Smooth muscle cell (in vitro differentiated cells): ENCODE results near the gene ADAT3. TPM values are rescaled to one million over a fixed set of nuclear protein-coding genes. Genes with fewer than 3 reads are reported as not detected.

ENCODE experiments used
- DNase-seq: peaks from one replicate; lab custom pipeline; 2025; ENCODE audit not compliant: unreplicated experiment; lab: John Stamatoyannopoulos, UW
- H2AFZ ChIP-seq: fragments of 200-600 bp; sonication (generic); 2 replicates; pipeline ENCODE4 v1.6.0; 2016; ENCODE audit warnings: antibody characterized with exemption, low read depth, mild to moderate bottlenecking
- H3F3A ChIP-seq: fragments of 200-600 bp; sonication (generic); 2 replicates; pipeline ENCODE4 v1.6.0; 2017; ENCODE audit warnings: antibody characterized with exemption, low read depth
- H3K27ac ChIP-seq: fragments of 200-600 bp; sonication (generic); 2 replicates; pipeline ENCODE4 v1.5.1; 2016; ENCODE audit warnings: low read depth, mild to moderate bottlenecking
- H3K27me3 ChIP-seq: fragments of 200-600 bp; sonication (generic); 2 replicates; pipeline ENCODE4 v1.6.1; 2016; ENCODE audit warnings: low read depth, mild to moderate bottlenecking
- H3K36me3 ChIP-seq: fragments of 200-600 bp; sonication (generic); 2 replicates; pipeline ENCODE4 v1.5.1; 2016; ENCODE audit warnings: low read depth
- H3K4me1 ChIP-seq: fragments of 200-600 bp; sonication (generic); 2 replicates; pipeline ENCODE4 v1.5.1; 2016; ENCODE audit warnings: low read depth
- H3K4me2 ChIP-seq: fragments of 200-600 bp; sonication (generic); 2 replicates; pipeline ENCODE4 v1.6.0; 2016; ENCODE audit warnings: mild to moderate bottlenecking
- H3K4me3 ChIP-seq: fragments of 200-600 bp; sonication (generic); 2 replicates; pipeline ENCODE4 v1.5.1; 2016; ENCODE audit warnings: mild to moderate bottlenecking
- H3K79me2 ChIP-seq: fragments of 200-600 bp; sonication (generic); 2 replicates; pipeline ENCODE4 v1.6.0; 2016; ENCODE audit warnings: low read depth, mild to moderate bottlenecking
- H3K9ac ChIP-seq: fragments of 200-600 bp; sonication (generic); 2 replicates; pipeline ENCODE4 v1.6.0; 2016; ENCODE audit warnings: low read depth
- H3K9me3 ChIP-seq: fragments of 200-600 bp; sonication (generic); replicated peaks from 2 replicates; pipeline ENCODE4 v1.5.1; 2016; ENCODE audit warnings: low read depth
- H4K20me1 ChIP-seq: fragments of 200-600 bp; sonication (generic); 2 replicates; pipeline ENCODE4 v1.6.0; 2016; ENCODE audit warnings: low read depth
- CTCF ChIP-seq: fragments of 200-600 bp; sonication (generic); IDR thresholded peaks from 2 replicates; pipeline ENCODE4 v1.5.1; 2017; ENCODE audit warnings: borderline replicate concordance, mild to moderate bottlenecking, antibody characterized with exemption; ENCODE audit not compliant: insufficient read depth, poor library complexity, severe bottlenecking
- WGBS: methylation state at CpG from one replicate; pipeline ENCODE4 v1.1.7; 2016; ENCODE audit warnings: low lambda C conversion rate; 5-methylcytosine and 5-hydroxymethylcytosine counted together
- polyA plus RNA-seq: library from polyadenylated mRNA; unstranded; fragments of >200 nt; fragmentation: Nextera tagmentation; extraction: Ambion mirVana; gene quantifications from 2 replicates; pipeline ENCODE4 v1.2.1, GENCODE V29; 2016
- total RNA-seq: library from RNA; depleted of rRNA; stranded (reverse); fragments of >200 nt; gene quantifications from 2 replicates; pipeline ENCODE4 v1.2.3, GENCODE V29; 2014

The ADAT3 gene
- total and polyA plus RNA-seq, 2 experiments from 2014 or later, result 0.58 to 2.0 TPM

GRCh38 chr19:1962674-1963073 is 57.5 kb downstream of the ADAT3 start:
- Histone ChIP-seq H2AFZ (no peak overlapping the region), H3K36me3 (no peaks in the 10 kb centered on the region), H3F3A (no peaks in the 10 kb centered on the region), H3K4me1 (no peaks in the 10 kb centered on the region), H3K27ac (no peak overlapping the region), H3K9me3 (no peaks in the 10 kb centered on the region), H3K27me3 (no peaks in the 10 kb centered on the region), H4K20me1 (peaks cover 94% of the 10 kb centered on the region), H3K4me3 (no peak overlapping the region), H3K9ac (no peak overlapping the region), H3K4me2 (no peak overlapping the region), H3K79me2 (peaks cover 65% of the 10 kb centered on the region)
- no peak for TF ChIP-seq CTCF
- DNase-seq, result no peak
- WGBS, result over 99% methylated on average over 23 of the region's 23 CpGs

Other genes starting within 250 kb of the ADAT3 start
- not detected in 2 replicates for gene ONECUT3, start 151.9 kb upstream of the ADAT3 start, total RNA-seq
- not detected in 2 replicates for gene ONECUT3, start 151.9 kb upstream of the ADAT3 start, polyA plus RNA-seq
- 2.0 and 2.8 TPM in 2 replicates for gene ATP8B3, start 93.1 kb upstream of the ADAT3 start, total RNA-seq
- gene ATP8B3, start 93.1 kb upstream of the ADAT3 start, polyA plus RNA-seq, result 3.8 and 3.9 TPM in 2 replicates
- 5.0 and 10.6 TPM in 2 replicates for gene REXO1, start 56.9 kb upstream of the ADAT3 start, total RNA-seq
- 11.6 and 17.9 TPM in 2 replicates for gene REXO1, start 56.9 kb upstream of the ADAT3 start, polyA plus RNA-seq
- 4.3 and 5.8 TPM in 2 replicates for gene KLF16, start 41.8 kb upstream of the ADAT3 start, total RNA-seq
- 15.4 and 16.7 TPM in 2 replicates for gene KLF16, start 41.8 kb upstream of the ADAT3 start, polyA plus RNA-seq
- 42.9 and 49.2 TPM in 2 replicates for gene ABHD17A, start 19.9 kb upstream of the ADAT3 start, total RNA-seq
- gene ABHD17A, start 19.9 kb upstream of the ADAT3 start, polyA plus RNA-seq, result 98.3 and 106 TPM in 2 replicates
- gene SCAMP4, start within 50 bp of the ADAT3 start, total RNA-seq, result 72.6 and 96.9 TPM in 2 replicates
- 54.5 and 74.1 TPM in 2 replicates for gene SCAMP4, start within 50 bp of the ADAT3 start, polyA plus RNA-seq
- 47.5 and 53.5 TPM in 2 replicates for gene CSNK1G2, start 35.8 kb downstream of the ADAT3 start, total RNA-seq
- gene CSNK1G2, start 35.8 kb downstream of the ADAT3 start, polyA plus RNA-seq, result 74.9 and 86.1 TPM in 2 replicates
- 37.8 and 45.2 TPM in 2 replicates for gene BTBD2, start 110.3 kb downstream of the ADAT3 start, total RNA-seq
- gene BTBD2, start 110.3 kb downstream of the ADAT3 start, polyA plus RNA-seq, result 63.2 and 69.8 TPM in 2 replicates
- gene MKNK2, start 145.8 kb downstream of the ADAT3 start, total RNA-seq, result 30.1 and 43.6 TPM in 2 replicates
- 44.7 and 80.1 TPM in 2 replicates for gene MKNK2, start 145.8 kb downstream of the ADAT3 start, polyA plus RNA-seq
- 11.2 and 13.5 TPM in 2 replicates for gene MOB3A, start 190.9 kb downstream of the ADAT3 start, total RNA-seq
- 23.8 and 32.9 TPM in 2 replicates for gene MOB3A, start 190.9 kb downstream of the ADAT3 start, polyA plus RNA-seq
- 1.6 and 1.8 TPM in 2 replicates for gene IZUMO4, start 191.5 kb downstream of the ADAT3 start, total RNA-seq
- gene IZUMO4, start 191.5 kb downstream of the ADAT3 start, polyA plus RNA-seq, result 0.48 and 0.58 TPM in 2 replicates
- 43.0 and 66.2 TPM in 2 replicates for gene AP3D1, start 246.2 kb downstream of the ADAT3 start, total RNA-seq
- 81.0 and 82.8 TPM in 2 replicates for gene AP3D1, start 246.2 kb downstream of the ADAT3 start, polyA plus RNA-seq